Upper lobe of left lung (tissue), 6 donors: ENCODE results near the gene MS4A18. TPM values are rescaled to one million over a fixed set of nuclear protein-coding genes. Genes with fewer than 3 reads are reported as not detected.

Source experiments
- ATAC-seq, 2 donors: fragments of 200-7000 bp; cut with Tn5 transposase; one replicate each; pipeline ENCODE4 v1.9.1; 2022; ENCODE audit warnings: mild to moderate bottlenecking in 2 of 2, moderate library complexity in 2 of 2; ENCODE audit not compliant: low FRiP score in 2 of 2
- DNase-seq, 2 donors: peaks; one replicate each; pipeline ENCODE4 v3.0.0-alpha.2; 2019 to 2020
- H3K27ac ChIP-seq, 4 donors: fragments of 200-600 bp; sonication (generic); one replicate each; pipeline ENCODE4 v1.5.1; 2016 to 2019
- H3K27me3 ChIP-seq, 4 donors: fragments of 200-600 bp; sonication (generic); one replicate each; pipeline ENCODE4 v1.5.1; 2017 to 2019
- H3K36me3 ChIP-seq, 4 donors: fragments of 200-600 bp; sonication (generic); one replicate each; pipeline ENCODE4 v1.5.1; 2016 to 2019
- H3K4me1 ChIP-seq, 4 donors: fragments of 200-600 bp; sonication (generic); one replicate each; pipeline ENCODE4 v1.5.1; 2018 to 2019
- H3K4me3 ChIP-seq, 4 donors: fragments of 200-600 bp; sonication (generic); one replicate each; pipeline ENCODE4 v1.5.1; 2017 to 2019; ENCODE audit warnings: mild to moderate bottlenecking in 2 of 4, moderate library complexity in 1 of 4
- H3K9me3 ChIP-seq, 4 donors: fragments of 200-600 bp; sonication (generic); one replicate each; pipeline ENCODE4 v1.5.1; 2018 to 2019
- CTCF ChIP-seq, 6 experiments: fragments of 450-650 bp in 4 of 6; fragments of 200-600 bp in 2 of 6; sonication (generic) in 2 of 6; IDR thresholded peaks; one replicate each; pipeline ENCODE4 v1.5.1; 2016 to 2019; ENCODE audit warnings: antibody characterized with exemption in 6 of 6
- EP300 ChIP-seq, 4 donors: sonication (generic); formaldehyde crosslinking; IDR thresholded peaks; one replicate each; pipeline ENCODE4 v1.5.1; 2017; ENCODE audit warnings: antibody characterized with exemption in 4 of 4, control low read depth in 2 of 4
- POLR2A ChIP-seq, 4 donors: fragments of 450-650 bp; IDR thresholded peaks; one replicate each; pipeline ENCODE4 v1.5.1; 2016 to 2017; ENCODE audit warnings: antibody characterized with exemption in 4 of 4, mild to moderate bottlenecking in 2 of 4
- POLR2AphosphoS5 ChIP-seq, 2 donors: sonication (generic); formaldehyde crosslinking; IDR thresholded peaks; one replicate each; pipeline ENCODE4 v1.5.1; 2017; ENCODE audit warnings: antibody characterized with exemption in 2 of 2
- WGBS, 2 donors: methylation state at CpG; one replicate each; pipeline ENCODE4 v1.1.5; 2017 to 2018; 5-methylcytosine and 5-hydroxymethylcytosine counted together
- total RNA-seq, 6 donors: library from RNA; depleted of rRNA in 4 of 6; stranded (reverse); fragments of >200 nt in 4 of 6; gene quantifications; one replicate each; pipeline versions ENCODE4 v1.1.0 to v1.2.1, GENCODE V29; 2016 to 2021
- donor health status: DM: no; HTN: no; CAD: no; lungs with moderate emphysema.
- donor health status: DM: no; HTN: yes; CAD: no; lungs with severe emphysema.

Gene MS4A18
- total RNA-seq, 6 donors from 2014 or later, result not detected

GRCh38 chr11:60766547-60766946 is 42.0 kb downstream of the MS4A18 start:
- Histone ChIP-seq H3K4me1 (peaks cover 0 to 13% (median 5%) of the 10 kb centered on the region in 4 donors), H3K27me3 (no peaks in the 10 kb centered on the region), H3K4me3 (no peak overlapping the region), H3K9me3 (no peaks in the 10 kb centered on the region), H3K27ac (no peak overlapping the region), H3K36me3 (no peaks in the 10 kb centered on the region)
- TF ChIP-seq EP300 (IDR thresholded peaks at IDR 0.05) (no peak), POLR2AphosphoS5 (IDR thresholded peaks at IDR 0.05) (no peak), POLR2A (IDR thresholded peaks at IDR 0.05) (no peak), CTCF (IDR thresholded peaks at IDR 0.05) (no peak)
- 84 to 85% methylated on average over 10 of the region's 10 CpGs for WGBS, 2 donors
- ATAC-seq (no peak), DNase-seq (peak in 1 of 2 donors; percentile 10)

GRCh38 chr11:60767388-60767811 is 42.9 kb downstream of the MS4A18 start:
- Histone ChIP-seq H3K36me3 (no peaks in the 10 kb centered on the region), H3K27ac (no peak overlapping the region), H3K9me3 (no peaks in the 10 kb centered on the region), H3K4me3 (no peak overlapping the region), H3K27me3 (no peaks in the 10 kb centered on the region), H3K4me1 (peaks cover 0 to 13% (median 5%) of the 10 kb centered on the region in 4 donors)
- no peak for TF ChIP-seq POLR2A (IDR thresholded peaks at IDR 0.05)
- peak in 1 of 6 experiments; percentile 30 for TF ChIP-seq CTCF (IDR thresholded peaks at IDR 0.05)
- ATAC-seq (no peak), DNase-seq (no peak)
- WGBS, 2 donors, result 31 to 68% methylated on average over 4 to 26 of the region's 26 CpGs

GRCh38 chr11:60768202-60768601 is 43.7 kb downstream of the MS4A18 start:
- H3K9me3 ChIP-seq, result no peaks in the 10 kb centered on the region
- no peak for DNase-seq
- no peak overlapping the region for H3K4me3 ChIP-seq
- no peak for ATAC-seq
- H3K36me3 ChIP-seq, result no peaks in the 10 kb centered on the region
- 92 to 93% methylated on average over 8 of the region's 8 CpGs for WGBS, 2 donors
- no peak overlapping the region for H3K27ac ChIP-seq
- TF ChIP-seq CTCF (IDR thresholded peaks at IDR 0.05), result no peak
- TF ChIP-seq EP300 (IDR thresholded peaks at IDR 0.05), result no peak
- no peak for TF ChIP-seq POLR2AphosphoS5 (IDR thresholded peaks at IDR 0.05)
- no peak for TF ChIP-seq POLR2A (IDR thresholded peaks at IDR 0.05)
- peaks cover 0 to 13% (median 5%) of the 10 kb centered on the region in 4 donors for H3K4me1 ChIP-seq
- no peaks in the 10 kb centered on the region for H3K27me3 ChIP-seq

GRCh38 chr11:60769273-60769672 is 44.8 kb downstream of the MS4A18 start:
- Histone ChIP-seq H3K4me1 (peaks cover 0 to 6% (median 4%) of the 10 kb centered on the region in 4 donors), H3K4me3 (no peak overlapping the region), H3K27ac (no peak overlapping the region), H3K27me3 (no peaks in the 10 kb centered on the region), H3K36me3 (no peaks in the 10 kb centered on the region), H3K9me3 (no peaks in the 10 kb centered on the region)
- ATAC-seq (no peak), DNase-seq (no peak)
- 74% methylated on average over 4 of the region's 4 CpGs for WGBS, 2 donors
- TF ChIP-seq POLR2AphosphoS5 (IDR thresholded peaks at IDR 0.05), result no peak
- TF ChIP-seq CTCF (IDR thresholded peaks at IDR 0.05), result no peak
- TF ChIP-seq POLR2A (IDR thresholded peaks at IDR 0.05), result no peak
- TF ChIP-seq EP300 (IDR thresholded peaks at IDR 0.05), result no peak

- Histone ChIP-seq H3K27ac (no peak overlapping the region), H3K4me1 (peaks cover 0 to 6% (median 4%) of the 10 kb centered on the region in 4 donors), H3K9me3 (no peaks in the 10 kb centered on the region), H3K27me3 (no peaks in the 10 kb centered on the region), H3K4me3 (no peak overlapping the region), H3K36me3 (no peaks in the 10 kb centered on the region)
- ATAC-seq (no peak), DNase-seq (no peak)
- TF ChIP-seq CTCF (IDR thresholded peaks at IDR 0.05) (no peak), EP300 (IDR thresholded peaks at IDR 0.05) (no peak), POLR2AphosphoS5 (IDR thresholded peaks at IDR 0.05) (no peak), POLR2A (IDR thresholded peaks at IDR 0.05) (no peak)
- 84 to 88% methylated on average over 7 to 11 of the region's 11 CpGs for WGBS, 2 donors
Measured at GRCh38 chr11:60769811-60770210, 45.3 kb downstream of the MS4A18 start.
